CD14-positive monocyte (primary cell): ENCODE results near the gene CIITA. TPM values are rescaled to one million over a fixed set of nuclear protein-coding genes. Genes with fewer than 3 reads are reported as not detected.

ENCODE experiments used
- DNase-seq, 3 donors: peaks; one replicate each; pipeline ENCODE4 v3.0.0-alpha.2; 2011 to 2022
- H2AFZ ChIP-seq: 2 replicates; pipeline ENCODE4 v1.6.0; 2012; ENCODE audit warnings: mild to moderate bottlenecking, low read depth, low read length, inconsistent platforms; ENCODE audit not compliant: insufficient read depth, poor library complexity, severe bottlenecking
- H3K27ac ChIP-seq, 2 donors: 1 replicate in 1 of 2; 2 replicates in 1 of 2; pipeline ENCODE4 v1.5.1; 2012 to 2013; ENCODE audit warnings: low read length in 2 of 2, control low read depth in 1 of 2, inconsistent platforms in 1 of 2, low read depth in 1 of 2, mild to moderate bottlenecking in 1 of 2
- H3K27me3 ChIP-seq, 2 donors: one replicate each; pipeline versions ENCODE4 v1.6.0 to v1.6.1; 2011 to 2013; ENCODE audit warnings: low read length in 2 of 2; ENCODE audit not compliant: control insufficient read depth in 2 of 2, insufficient read depth in 2 of 2
- H3K36me3 ChIP-seq, 2 donors: replicated peaks in 1 of 2; 1 replicate in 1 of 2; 2 replicates in 1 of 2; pipeline versions ENCODE4 v1.5.1 to v1.6.1; 2012 to 2013; ENCODE audit warnings: low read length in 2 of 2, control low read depth in 1 of 2, inconsistent platforms in 1 of 2, mild to moderate bottlenecking in 1 of 2; ENCODE audit not compliant: insufficient read depth in 2 of 2, control insufficient read depth in 1 of 2
- H3K4me1 ChIP-seq, 2 donors: 1 replicate in 1 of 2; 2 replicates in 1 of 2; pipeline versions ENCODE4 v1.5.1 to v1.6.1; 2012 to 2013; ENCODE audit warnings: low read length in 2 of 2, control low read depth in 1 of 2, inconsistent platforms in 1 of 2, mild to moderate bottlenecking in 1 of 2, moderate library complexity in 1 of 2; ENCODE audit not compliant: insufficient read depth in 2 of 2, control insufficient read depth in 1 of 2
- H3K4me2 ChIP-seq: replicated peaks from 2 replicates; pipeline ENCODE3; 2012; ENCODE audit warnings: low read length, moderate library complexity, mild to moderate bottlenecking; ENCODE audit not compliant: poor library complexity, severe bottlenecking; ENCODE audit errors: extremely low read depth
- H3K4me3 ChIP-seq, 3 experiments: fragments of 200-600 bp in 1 of 3; sonication (generic) in 1 of 3; replicated peaks in 1 of 3; 1 replicate in 2 of 3; 2 replicates in 1 of 3; pipeline ENCODE4 v1.5.1; 2011 to 2013; ENCODE audit warnings: low read length in 3 of 3, mild to moderate bottlenecking in 3 of 3, control low read depth in 2 of 3, low read depth in 2 of 3, inconsistent platforms in 1 of 3, moderate library complexity in 1 of 3
- H3K79me2 ChIP-seq: 2 replicates; pipeline ENCODE4 v1.6.0; 2012; ENCODE audit warnings: mild to moderate bottlenecking, control low read depth, inconsistent platforms, low read length, moderate library complexity; ENCODE audit not compliant: insufficient read depth
- H3K9ac ChIP-seq: 2 replicates; pipeline ENCODE4 v1.6.0; 2017; ENCODE audit warnings: low read length, mild to moderate bottlenecking; ENCODE audit not compliant: insufficient read depth, poor library complexity, severe bottlenecking
- H3K9me3 ChIP-seq, 2 donors: replicated peaks in 1 of 2; 1 replicate in 1 of 2; 2 replicates in 1 of 2; pipeline versions ENCODE4 v1.5.1 to v1.6.1; 2012 to 2013; ENCODE audit warnings: low read length in 2 of 2, control low read depth in 1 of 2; ENCODE audit not compliant: control insufficient read depth in 1 of 2, insufficient read depth in 1 of 2
- H4K20me1 ChIP-seq: 2 replicates; pipeline ENCODE4 v1.6.0; 2012; ENCODE audit warnings: mild to moderate bottlenecking, low read length, control low read depth, moderate library complexity; ENCODE audit not compliant: insufficient read depth
- H3K27ac Mint-ChIP-seq, 7 donors: one replicate each; pipeline ENCODE4 v1.8.0; 2020; ENCODE audit warnings: mild to moderate bottlenecking in 7 of 7, mixed read lengths in 7 of 7, moderate library complexity in 6 of 7, inconsistent platforms in 2 of 7
- H3K27me3 Mint-ChIP-seq, 3 donors: one replicate each; pipeline ENCODE4 v1.8.0; 2021 to 2022; ENCODE audit warnings: low read depth in 3 of 3, mild to moderate bottlenecking in 3 of 3, mixed read lengths in 3 of 3, moderate library complexity in 3 of 3, inconsistent platforms in 1 of 3
- H3K36me3 Mint-ChIP-seq, 2 donors: one replicate each; pipeline ENCODE4 v1.8.0; 2020; ENCODE audit warnings: mixed read lengths in 2 of 2, inconsistent platforms in 1 of 2, mild to moderate bottlenecking in 1 of 2
- H3K4me1 Mint-ChIP-seq: one replicate; pipeline ENCODE4 v1.8.0; 2020; ENCODE audit warnings: mild to moderate bottlenecking, mixed read lengths
- H3K4me3 Mint-ChIP-seq, 2 donors: one replicate each; pipeline ENCODE4 v1.8.0; 2020; ENCODE audit warnings: mild to moderate bottlenecking in 2 of 2, mixed read lengths in 2 of 2, moderate library complexity in 1 of 2
- H3K9me3 Mint-ChIP-seq, 7 donors: one replicate each; pipeline ENCODE4 v1.8.0; 2020 to 2022; ENCODE audit warnings: mixed read lengths in 7 of 7, mild to moderate bottlenecking in 6 of 7, moderate library complexity in 6 of 7, inconsistent platforms in 2 of 7
- WGBS: methylation state at CpG from one replicate; pipeline ENCODE4 v1.1.5; 2013; ENCODE audit warnings: missing lambda C conversion rate; ENCODE audit not compliant: insufficient coverage; 5-methylcytosine and 5-hydroxymethylcytosine counted together
- intact Hi-C, 2 donors: fragments of 100-400 bp; cut with micrococcal nuclease; formaldehyde crosslinking; loops; one replicate each; pipeline versions ENCODE4 v1.15.0 to v1.15.1; 2023
- polyA plus RNA-seq, 3 donors: library from polyadenylated mRNA; depleted of rRNA in 1 of 3; unstranded in 2 of 3; stranded (reverse) in 1 of 3; fragments of 300-500 nt in 2 of 3; fragments of >200 nt in 1 of 3; fragmentation: Illumina TruSeq in 2 of 3; gene quantifications; 1 replicate in 2 of 3; 2 replicates in 1 of 3; pipeline ENCODE4 v1.2.3, GENCODE V29; 2012 to 2021
- TF ChIP-seq, protein P1 (sequence below): fragments of 200-600 bp; IDR thresholded peaks from one replicate; pipeline ENCODE4 v1.8.0; 2022; ENCODE audit warnings: antibody characterized with exemption, mild to moderate bottlenecking

CIITA gene
- polyA plus RNA-seq, 3 donors, result 15.6 to 178 (median 22.1) TPM

DNA sequence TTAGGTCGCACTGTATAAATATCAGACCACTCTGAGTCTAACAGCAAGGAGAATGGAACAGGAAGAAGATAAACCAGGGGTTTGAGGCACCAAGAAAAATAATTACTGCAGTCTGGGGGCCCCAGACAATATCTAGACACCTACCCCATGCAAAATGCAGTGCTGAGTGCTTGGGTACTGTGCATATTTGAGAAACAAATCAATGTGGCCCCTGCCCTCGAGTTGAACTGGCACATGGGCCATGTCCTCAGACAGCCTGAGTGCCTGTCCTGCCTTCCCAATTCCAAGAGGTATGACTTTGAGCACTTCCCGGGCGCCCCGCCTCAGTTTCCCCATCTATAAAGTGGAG, 6.2 kb upstream of the CIITA start:
- Mint-ChIP-seq H3K4me1 (peaks cover 88% of the 10 kb centered on the region), H3K9me3 (no peaks in the 10 kb centered on the region), H3K36me3 (no peaks in the 10 kb centered on the region), H3K27ac (peak overlapping the region; percentile 92 to 95 (median 94)), H3K4me3 (no peak overlapping the region), H3K27me3 (peaks cover 0 to 2% (median 0%) of the 10 kb centered on the region in 3 donors)
- no peaks in the 10 kb centered on the region for H3K27me3 ChIP-seq
- H3K36me3 ChIP-seq, result no peaks in the 10 kb centered on the region
- no peak overlapping the region for H3K9ac ChIP-seq
- H3K79me2 ChIP-seq, result no peaks in the 10 kb centered on the region
- TF ChIP-seq, protein P1, sequence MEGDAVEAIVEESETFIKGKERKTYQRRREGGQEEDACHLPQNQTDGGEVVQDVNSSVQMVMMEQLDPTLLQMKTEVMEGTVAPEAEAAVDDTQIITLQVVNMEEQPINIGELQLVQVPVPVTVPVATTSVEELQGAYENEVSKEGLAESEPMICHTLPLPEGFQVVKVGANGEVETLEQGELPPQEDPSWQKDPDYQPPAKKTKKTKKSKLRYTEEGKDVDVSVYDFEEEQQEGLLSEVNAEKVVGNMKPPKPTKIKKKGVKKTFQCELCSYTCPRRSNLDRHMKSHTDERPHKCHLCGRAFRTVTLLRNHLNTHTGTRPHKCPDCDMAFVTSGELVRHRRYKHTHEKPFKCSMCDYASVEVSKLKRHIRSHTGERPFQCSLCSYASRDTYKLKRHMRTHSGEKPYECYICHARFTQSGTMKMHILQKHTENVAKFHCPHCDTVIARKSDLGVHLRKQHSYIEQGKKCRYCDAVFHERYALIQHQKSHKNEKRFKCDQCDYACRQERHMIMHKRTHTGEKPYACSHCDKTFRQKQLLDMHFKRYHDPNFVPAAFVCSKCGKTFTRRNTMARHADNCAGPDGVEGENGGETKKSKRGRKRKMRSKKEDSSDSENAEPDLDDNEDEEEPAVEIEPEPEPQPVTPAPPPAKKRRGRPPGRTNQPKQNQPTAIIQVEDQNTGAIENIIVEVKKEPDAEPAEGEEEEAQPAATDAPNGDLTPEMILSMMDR, result no peak
- H3K4me2 ChIP-seq, result peak overlapping the region; percentile 42
- no peak overlapping the region for H2AFZ ChIP-seq
- H4K20me1 ChIP-seq, result no peaks in the 10 kb centered on the region
- WGBS, result no CpG with 5 or more reads among the region's 5 CpGs
- no peak for DNase-seq
- peak overlapping the region; percentile 73 to 86 for H3K27ac ChIP-seq
- H3K4me3 ChIP-seq, result peak overlapping the region in 1 of 3 experiments; percentile 40
- intact Hi-C loops, result loop anchor here in 1 of 2 donors (5.0 kb wide), 1 partner anchor 63 kb away; no protein-coding TSS in a partner anchor
- H3K4me1 ChIP-seq, result peaks cover 82 to 83% of the 10 kb centered on the region in 2 donors
- H3K9me3 ChIP-seq, result no peaks in the 10 kb centered on the region

GRCh38 chr16:10871157-10871991, 5.6 kb upstream of the CIITA start:
- DNase-seq, result peak; percentile 85 to 95 (median 89)
- Histone ChIP-seq H3K4me2 (peak overlapping the region; percentile 42), H3K4me1 (peaks cover 82 to 83% of the 10 kb centered on the region in 2 donors), H2AFZ (no peak overlapping the region), H3K9ac (peak overlapping the region; percentile 48), H4K20me1 (no peaks in the 10 kb centered on the region), H3K36me3 (no peaks in the 10 kb centered on the region), H3K9me3 (no peaks in the 10 kb centered on the region), H3K27ac (peak overlapping the region; percentile 73 to 86), H3K79me2 (no peaks in the 10 kb centered on the region), H3K27me3 (no peaks in the 10 kb centered on the region), H3K4me3 (peak overlapping the region in 1 of 3 experiments; percentile 40)
- peaks cover 0 to 2% (median 0%) of the 10 kb centered on the region in 3 donors for H3K27me3 Mint-ChIP-seq
- H3K4me3 Mint-ChIP-seq, result peak overlapping the region in 1 of 2 donors; percentile 64
- peak overlapping the region; percentile 92 to 95 (median 94) for H3K27ac Mint-ChIP-seq
- TF ChIP-seq, protein P1, result no peak
- peaks cover 87% of the 10 kb centered on the region for H3K4me1 Mint-ChIP-seq
- WGBS, result 5% methylated on average over 4 of the region's 10 CpGs
- no peaks in the 10 kb centered on the region for H3K36me3 Mint-ChIP-seq
- no peaks in the 10 kb centered on the region for H3K9me3 Mint-ChIP-seq
- intact Hi-C loops, result loop anchor here in 1 of 2 donors (5.0 kb wide), 1 partner anchor 64 kb away; no protein-coding TSS in a partner anchor
